IPS-11a (cell line): ENCODE results near the gene ENTREP1.

Source experiments
- H3K4me3 ChIP-seq: one replicate; pipeline ENCODE4 v1.5.1; 2013; ENCODE audit warnings: low read depth, low read length, control low read depth

Gene ENTREP1

GRCh38 chr9:69317894-69318293 lies 7.1 kb upstream of the ENTREP1 start:
- no peak overlapping the region for H3K4me3 ChIP-seq

GRCh38 chr9:69319324-69320025 lies 5.5 kb upstream of the ENTREP1 start:
- no peak overlapping the region for H3K4me3 ChIP-seq

DNA sequence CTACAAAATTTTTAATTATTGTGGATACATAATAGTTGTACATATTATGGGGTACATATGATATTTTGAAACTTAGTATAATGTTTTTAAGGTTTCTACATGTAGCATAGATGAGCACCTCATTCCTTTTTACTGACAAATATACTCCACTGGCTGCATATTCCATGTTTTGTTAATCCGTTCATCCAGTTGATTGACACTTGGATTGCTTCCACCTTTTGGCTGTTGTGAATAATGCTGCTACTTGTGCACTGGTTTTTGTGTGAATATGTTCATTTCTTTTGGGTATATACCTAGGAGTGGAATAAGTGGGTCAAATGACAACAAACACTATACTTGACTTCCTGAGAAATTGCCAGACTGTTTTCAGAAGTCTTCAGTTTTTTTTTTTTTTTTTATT lies 2.8 kb upstream of the ENTREP1 start:
- no peak overlapping the region for H3K4me3 ChIP-seq

GRCh38 chr9:69323861-69324260 lies 1.2 kb upstream of the ENTREP1 start:
- no peak overlapping the region for H3K4me3 ChIP-seq

GRCh38 chr9:69325409-69326212 lies 596 bp downstream of the ENTREP1 start:
- peak overlapping the region; percentile 64 for H3K4me3 ChIP-seq

GRCh38 chr9:69326261-69326660 lies 1.2 kb downstream of the ENTREP1 start:
- H3K4me3 ChIP-seq = peak overlapping the region; percentile 64

GRCh38 chr9:69330580-69330979 lies 5.6 kb downstream of the ENTREP1 start:
- H3K4me3 ChIP-seq = no peak overlapping the region

- H3K4me3 ChIP-seq = no peak overlapping the region
Observed at GRCh38 chr9:69331444-69331843, 6.4 kb downstream of the ENTREP1 start.

DNA sequence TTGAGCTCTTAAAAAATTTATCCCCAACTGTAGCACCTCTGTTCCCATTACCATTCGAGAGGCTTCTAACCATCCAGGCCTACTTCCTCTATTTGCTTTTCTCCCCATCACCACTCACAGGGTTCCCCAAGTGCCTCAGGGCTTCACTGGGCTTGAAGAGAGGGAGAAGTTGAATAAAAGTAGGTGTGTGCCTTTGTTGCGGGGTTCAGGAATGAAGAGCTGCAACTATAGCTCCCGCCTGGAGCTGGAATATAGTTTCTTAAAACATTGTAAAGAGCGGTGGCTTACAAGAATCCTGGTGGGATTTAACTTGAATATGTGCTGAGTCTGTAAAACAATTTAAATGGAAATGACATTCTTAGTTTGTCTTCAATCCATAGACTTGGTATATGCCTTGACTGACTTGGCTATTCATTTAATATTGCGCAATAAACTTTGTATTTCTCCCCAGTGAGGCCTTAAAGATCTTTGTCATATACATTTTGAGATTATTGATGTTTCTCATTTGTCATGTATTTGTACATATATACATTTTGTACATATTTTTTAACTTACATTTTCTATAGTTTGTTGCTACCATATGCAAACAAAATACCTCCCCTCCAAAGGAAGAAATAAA lies 7.2 kb downstream of the ENTREP1 start:
- H3K4me3 ChIP-seq = no peak overlapping the region

DNA sequence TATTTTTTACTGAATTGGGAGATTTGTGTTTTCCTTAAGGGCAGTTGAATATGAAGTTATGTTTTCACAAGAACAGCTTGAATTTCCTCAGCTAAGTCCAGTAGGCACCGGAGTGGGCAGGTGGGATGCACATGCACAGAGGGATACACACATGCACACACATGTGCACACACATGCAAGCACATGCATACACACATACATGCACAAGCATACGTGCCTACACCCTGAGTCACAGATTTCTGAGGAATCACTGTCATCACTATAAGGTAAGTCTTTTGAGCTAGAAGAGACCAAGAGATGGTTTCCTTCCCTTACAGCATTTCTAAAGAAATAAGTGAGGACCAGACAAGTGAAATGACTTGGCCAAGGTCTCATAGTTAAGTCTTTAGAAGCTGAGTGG lies 8.7 kb downstream of the ENTREP1 start:
- H3K4me3 ChIP-seq = no peak overlapping the region

DNA sequence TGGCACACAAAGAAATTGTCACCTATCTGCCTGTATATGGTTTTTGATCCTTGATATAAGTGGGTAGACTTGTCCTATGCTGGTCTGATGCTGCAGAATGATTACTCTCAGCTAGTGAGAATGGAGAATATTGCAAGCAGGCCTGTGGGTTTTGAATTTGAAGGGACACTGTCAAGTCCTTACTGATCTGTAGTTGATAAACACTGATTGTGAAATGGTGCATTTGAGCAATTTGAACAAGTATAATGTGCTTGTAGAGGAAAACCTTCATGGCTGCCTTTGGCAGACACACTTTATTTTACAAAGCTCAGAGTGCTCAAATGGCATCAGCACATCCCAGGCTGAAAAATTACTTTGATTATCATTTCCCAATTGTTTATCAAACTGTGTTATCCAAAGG lies 9.3 kb downstream of the ENTREP1 start:
- H3K4me3 ChIP-seq = no peak overlapping the region

DNA sequence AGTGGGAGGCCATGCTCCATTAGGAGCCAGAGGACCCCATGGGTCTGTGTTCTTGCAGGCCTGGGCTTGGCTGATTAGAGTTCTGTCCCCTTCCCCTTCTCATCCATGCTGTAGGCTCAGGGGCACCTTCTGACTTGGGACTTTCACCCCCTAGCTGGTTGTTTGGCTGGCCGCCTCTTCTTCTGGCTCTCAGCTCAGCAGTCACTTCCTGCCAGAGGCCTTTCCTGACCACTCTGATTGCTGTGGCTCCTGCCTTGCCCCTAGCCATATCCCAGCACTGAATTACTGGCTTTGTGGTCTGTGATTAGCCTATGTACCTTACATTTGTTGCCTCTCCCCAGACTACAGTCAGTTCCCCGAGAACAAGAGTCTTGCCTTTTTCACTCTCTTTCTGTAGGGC lies 14.6 kb downstream of the ENTREP1 start:
- no peak overlapping the region for H3K4me3 ChIP-seq

- H3K4me3 ChIP-seq = no peak overlapping the region
Observed at GRCh38 chr9:69340631-69341030, 15.6 kb downstream of the ENTREP1 start.

DNA sequence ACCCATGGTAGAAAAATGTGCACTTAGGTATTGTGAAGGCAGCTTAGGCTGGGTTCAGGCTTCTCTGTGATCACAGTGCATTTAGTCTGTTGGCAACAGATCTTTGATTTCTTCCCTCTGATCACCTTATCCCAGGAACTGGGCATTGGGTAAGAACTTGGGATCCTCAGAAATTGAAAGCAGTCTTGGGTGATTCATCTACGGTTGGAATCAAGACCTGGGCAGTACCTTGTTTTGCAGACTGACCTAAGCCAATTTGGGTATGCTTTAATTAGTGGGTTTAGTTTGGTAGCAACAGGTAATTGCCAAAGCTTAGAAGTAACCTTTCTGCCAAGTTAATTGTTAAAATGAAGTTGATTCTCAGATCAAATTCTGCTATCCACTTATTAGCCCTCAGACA lies 17.8 kb downstream of the ENTREP1 start:
- H3K4me3 ChIP-seq = no peak overlapping the region

- no peak overlapping the region for H3K4me3 ChIP-seq
Observed at GRCh38 chr9:69344459-69344858, 19.4 kb downstream of the ENTREP1 start.

DNA sequence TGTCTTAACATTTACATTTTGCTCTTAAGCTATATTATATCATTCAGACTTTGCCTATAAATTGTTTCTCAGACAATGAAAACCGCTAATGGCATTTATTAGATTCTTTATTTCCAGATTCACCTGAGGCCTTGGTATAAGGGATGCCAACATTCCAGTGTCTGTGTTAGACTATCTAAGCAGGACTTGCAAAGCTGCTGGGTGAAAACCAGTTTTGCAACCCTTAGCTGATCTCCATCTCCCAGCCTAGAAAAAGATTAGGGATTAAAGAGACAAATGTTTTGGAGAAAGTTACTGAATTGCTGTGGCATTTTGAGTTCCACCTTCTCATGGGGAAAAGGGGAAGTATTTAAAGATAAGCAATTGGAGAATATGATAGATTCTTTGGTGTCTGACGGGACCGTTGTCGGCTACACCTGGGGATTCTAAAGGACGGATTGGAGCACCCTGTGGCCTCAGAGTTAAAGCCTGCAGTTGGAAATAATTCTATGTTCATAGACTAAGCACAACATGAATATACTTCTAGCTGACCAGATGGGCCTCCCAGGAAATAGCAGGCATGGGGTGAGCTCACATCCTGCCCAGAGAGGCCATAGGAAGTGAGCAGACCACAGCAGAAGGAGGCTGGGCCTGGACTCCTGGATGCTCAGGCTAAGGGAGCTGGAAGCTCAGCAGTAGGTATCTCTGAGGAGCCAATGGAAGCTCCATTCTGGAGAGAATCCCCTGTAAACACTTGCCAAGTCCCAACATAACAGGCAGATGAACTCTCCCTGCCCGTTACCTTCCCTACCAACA lies 21.8 kb downstream of the ENTREP1 start:
- H3K4me3 ChIP-seq = no peak overlapping the region

DNA sequence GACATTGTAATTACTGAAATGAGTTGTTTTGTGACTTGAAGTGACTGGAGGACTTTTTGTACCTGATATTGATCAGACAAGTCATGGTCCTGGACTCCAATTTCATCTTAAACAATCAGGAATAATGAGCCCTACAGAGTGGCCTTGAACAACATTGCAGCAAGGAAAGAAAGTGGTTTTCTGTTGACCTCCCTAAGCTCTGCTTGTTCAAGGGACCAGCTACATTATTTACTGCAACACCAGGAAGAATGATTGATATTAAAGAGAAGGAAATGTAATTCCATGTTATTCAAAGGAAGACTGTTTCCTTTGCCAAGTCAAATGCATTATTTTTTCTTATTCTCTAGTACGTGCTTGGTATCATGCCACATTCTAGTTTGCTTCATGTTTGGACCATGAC lies 22.6 kb downstream of the ENTREP1 start:
- no peak overlapping the region for H3K4me3 ChIP-seq

GRCh38 chr9:69351227-69351626 lies 26.2 kb downstream of the ENTREP1 start:
- no peak overlapping the region for H3K4me3 ChIP-seq

DNA sequence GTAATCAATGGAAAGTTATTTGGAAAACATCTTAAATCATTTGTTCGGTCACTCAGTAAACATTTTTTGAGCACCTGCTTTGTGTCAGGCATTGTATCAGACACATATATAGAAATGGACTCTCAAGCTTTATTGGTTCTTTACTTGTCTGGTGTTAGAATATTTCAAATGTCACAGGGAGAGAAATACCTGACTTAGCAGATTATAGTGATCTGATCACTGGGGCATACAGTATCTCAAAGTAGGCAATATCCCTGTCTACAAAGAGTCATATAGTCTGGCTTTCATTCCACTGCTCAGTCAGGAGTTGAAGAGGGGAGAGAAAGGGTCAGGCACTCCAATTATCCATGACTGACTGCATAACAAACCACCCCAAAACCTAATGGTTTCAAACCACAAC lies 30.2 kb downstream of the ENTREP1 start:
- H3K4me3 ChIP-seq = no peak overlapping the region

- no peak overlapping the region for H3K4me3 ChIP-seq
Observed at GRCh38 chr9:69357030-69357775, 32.2 kb downstream of the ENTREP1 start.

DNA sequence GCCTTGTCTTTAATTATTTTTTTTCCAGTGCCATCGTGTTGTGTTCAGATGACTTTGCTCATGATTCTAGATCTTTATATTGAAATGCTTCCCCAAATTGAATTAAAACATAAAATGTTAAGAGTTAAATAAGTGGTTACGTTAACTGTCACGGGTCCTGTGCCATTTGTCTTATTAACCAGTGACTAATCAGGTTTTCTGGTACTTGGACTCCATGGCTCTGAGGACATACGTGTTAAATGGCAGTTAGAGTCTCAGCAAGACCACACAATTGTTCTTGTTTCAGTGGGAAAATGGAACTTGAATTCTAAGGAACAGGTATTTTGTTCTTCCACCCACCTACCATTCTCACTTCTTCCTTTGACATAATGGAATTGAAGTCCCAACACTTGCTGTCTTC lies 32.8 kb downstream of the ENTREP1 start:
- no peak overlapping the region for H3K4me3 ChIP-seq
